OCI-M2 (cell line): Measurements from ENCODE around the gene MAML2.

Experiments used
- DNase-seq: peaks from one replicate; lab custom pipeline; 2025; ENCODE audit not compliant: unreplicated experiment; lab: John Stamatoyannopoulos, UW

MAML2 gene

DNA sequence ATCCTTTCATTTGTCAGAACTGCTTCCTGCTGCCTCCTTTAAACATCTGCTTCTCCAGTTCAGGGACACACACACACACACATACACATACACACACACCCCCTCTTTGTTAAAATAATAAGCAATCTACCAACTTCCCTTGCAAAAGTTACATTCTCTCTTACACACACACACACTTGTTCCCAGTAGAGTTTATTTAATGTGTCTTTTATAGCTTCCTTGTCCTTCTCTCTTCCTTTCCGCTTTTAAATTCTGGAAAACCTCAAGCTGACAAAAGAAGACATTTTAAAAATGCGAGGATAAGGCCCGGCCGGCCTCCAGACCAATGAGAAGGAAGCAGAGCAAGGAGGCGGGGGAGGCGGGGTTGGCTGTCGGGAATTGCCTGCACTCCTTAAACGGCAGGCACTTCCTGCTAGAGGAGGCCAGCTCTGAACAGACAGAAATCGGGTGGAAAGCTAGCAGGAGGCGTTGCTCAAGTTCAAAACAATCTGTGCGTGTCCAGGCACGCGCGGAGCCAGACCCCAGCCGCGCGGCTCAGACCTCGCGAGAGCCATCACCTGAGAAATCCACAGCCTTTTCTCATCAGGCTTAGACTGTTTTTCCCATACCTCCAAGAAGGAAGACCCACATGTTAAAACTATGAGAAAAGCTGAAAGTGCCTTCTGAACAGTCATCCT is 99.9 kb downstream of the MAML2 start:
- peak; percentile 54 for DNase-seq

DNA sequence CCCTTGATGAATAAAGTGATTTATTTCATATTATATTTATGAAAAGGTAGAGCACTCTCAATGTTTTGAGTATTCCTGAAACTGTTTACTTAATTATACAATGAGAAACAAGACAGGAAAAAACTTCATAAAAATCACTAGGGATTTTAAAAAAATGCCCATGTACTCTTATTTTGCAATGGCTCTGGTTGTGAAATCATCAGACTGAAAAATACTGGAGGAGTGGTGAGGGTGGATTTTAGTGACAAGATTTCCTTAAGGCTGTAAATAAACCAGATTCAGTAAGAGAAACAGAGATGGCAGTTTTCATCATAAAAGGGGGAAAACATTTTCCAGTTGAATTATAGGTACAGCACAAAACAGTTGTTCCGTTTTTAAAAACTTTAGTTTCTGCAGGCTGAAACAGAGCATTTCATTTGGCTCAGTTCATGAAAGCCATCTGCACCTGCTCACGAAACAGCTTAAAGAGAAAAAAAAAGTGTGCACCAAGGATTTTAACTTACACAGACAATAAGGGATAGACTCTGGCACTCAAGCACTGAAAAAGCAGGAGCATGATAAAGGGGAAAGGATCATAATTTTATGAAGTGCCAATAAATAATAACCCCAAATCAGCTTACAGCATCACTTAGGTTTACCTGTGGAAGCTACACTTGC is 100.7 kb downstream of the MAML2 start:
- DNase-seq: no peak

DNA sequence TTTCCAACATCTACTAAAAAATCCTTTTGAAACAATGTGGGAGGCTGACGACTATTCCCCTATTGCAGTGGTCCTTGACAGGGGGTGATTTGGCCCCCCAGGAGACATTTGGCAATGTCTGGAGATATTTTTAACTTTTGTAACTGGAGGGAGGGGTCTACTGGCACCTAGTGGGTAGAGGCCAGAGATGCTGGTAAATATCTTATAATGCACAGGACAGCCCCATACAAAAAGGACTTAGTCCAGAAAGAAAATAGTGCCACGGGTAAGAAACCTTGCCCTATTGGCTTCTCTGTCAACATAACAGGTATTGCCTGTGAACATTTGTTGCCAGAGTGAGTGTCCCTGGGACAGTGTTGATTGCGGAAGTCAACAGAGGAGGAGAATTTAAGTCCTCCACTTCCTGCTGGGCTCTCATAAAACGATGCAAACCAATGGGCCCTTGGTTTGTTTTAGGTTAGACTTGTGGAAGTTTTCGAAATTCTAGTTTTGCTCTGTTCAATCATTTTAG is 101.6 kb downstream of the MAML2 start:
- DNase-seq: no peak

DNA sequence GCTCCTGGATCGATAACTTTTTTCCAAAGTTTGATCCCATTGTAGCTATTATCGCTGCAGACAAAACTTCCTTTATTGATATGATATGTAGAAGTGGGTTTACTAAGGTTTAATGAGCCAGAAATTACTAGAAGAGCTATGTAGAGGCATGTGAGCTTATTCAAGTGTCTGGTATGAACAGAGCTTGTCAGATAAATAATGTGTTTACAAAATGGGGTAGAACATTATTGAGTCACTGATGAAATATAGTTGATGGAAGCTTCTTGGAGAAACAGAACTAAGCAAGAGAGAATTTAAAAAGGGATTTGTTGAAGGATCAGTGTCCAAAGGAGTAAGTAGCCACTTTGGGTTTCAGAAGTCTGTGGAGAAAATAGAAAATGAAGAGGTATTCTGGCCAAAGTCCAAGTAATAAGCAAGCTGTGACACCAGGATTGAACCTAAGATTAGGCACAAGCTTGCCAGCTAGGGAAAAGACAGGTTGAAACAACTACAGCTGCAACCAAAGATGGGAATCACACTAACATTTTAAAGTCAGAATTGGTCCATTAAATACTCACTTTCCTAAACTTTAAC is 104.3 kb downstream of the MAML2 start:
- no peak for DNase-seq

DNA sequence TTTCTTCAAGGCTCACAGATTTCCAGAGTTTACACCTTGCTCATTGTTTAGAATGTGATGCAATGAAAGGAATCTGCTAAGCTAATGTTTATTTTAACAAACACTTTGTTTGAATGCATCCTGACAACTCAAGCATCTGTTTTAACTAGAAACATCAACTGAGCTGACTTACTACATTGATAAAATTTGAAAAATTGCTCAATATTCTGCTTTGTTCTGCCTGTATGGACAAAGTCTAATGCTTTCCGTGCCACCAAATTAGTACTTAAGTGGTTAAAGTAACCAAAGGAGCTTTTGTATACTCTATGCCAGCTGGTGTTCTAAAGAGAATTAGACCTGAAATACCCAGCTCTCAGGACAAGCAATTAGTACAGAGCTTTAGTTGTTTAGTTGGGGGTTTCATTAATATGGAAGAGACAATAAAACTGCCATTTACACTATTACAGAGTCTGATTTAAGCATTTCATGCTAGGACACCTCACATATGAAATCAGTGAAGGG is 105.2 kb downstream of the MAML2 start:
- no peak for DNase-seq

DNA sequence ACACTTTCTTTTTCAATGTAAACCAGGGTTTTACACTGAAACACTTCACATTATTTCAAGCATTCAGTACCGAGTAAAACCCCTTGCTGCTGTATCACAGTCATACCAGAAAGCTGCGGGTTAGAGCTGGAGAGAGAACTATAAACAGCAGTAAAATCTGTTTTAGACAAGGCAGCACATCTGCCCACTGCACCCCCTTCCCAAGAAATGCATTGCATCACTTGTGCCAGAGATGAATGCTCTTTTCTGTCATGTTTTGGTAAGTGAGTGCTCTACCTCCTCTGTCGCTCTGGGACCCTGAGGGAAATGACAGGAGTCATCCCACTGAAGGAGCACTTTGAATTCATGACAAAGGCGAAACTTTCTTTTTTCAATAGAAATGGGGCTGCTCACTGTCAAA is 107.2 kb downstream of the MAML2 start:
- DNase-seq: no peak

DNA sequence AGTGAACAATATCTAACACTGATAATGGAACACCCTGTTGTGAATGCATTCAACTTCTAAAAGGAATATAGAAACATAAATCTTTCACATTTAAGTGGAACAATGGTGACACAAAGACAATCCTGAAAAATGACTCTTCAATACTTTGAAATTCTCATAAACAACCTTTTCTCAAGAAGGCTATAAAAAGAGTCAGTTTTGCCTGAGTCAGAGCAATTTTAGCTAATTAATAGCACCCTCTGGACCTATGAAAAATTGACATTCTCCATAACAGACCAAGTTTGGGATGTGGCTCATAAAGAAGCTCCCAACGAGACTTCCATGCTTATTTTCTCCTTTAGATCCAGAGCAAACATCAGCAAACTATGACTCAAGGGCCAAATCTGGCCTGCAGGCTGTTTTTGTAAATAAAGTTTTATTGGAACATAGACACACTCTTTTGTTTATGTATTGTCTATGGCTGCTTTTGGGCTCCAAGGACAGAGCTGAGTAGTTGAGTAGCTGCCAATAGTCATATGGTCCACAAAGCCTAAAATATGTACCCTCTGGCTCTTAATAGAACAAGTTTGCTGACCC is 108.0 kb downstream of the MAML2 start:
- DNase-seq: no peak

DNA sequence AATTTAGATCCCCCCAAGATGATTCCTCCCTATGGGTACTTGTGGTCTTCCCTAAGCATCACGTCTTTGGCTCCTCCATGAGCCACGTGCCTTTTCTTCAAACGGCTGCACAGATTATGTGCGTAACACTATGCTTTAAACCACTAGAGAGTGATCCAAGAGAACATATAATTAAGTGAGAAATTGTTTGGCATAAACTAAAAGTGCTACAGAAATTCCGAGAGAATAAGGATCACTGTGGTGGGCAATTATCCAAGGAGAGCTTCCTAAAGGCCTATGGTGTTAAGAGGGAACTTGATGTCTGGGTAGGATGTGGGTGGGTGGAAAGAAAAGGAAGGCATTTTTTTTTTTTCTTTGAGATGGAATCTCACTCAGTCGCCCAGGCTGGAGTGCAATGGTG is 110.9 kb downstream of the MAML2 start:
- DNase-seq: no peak

DNA sequence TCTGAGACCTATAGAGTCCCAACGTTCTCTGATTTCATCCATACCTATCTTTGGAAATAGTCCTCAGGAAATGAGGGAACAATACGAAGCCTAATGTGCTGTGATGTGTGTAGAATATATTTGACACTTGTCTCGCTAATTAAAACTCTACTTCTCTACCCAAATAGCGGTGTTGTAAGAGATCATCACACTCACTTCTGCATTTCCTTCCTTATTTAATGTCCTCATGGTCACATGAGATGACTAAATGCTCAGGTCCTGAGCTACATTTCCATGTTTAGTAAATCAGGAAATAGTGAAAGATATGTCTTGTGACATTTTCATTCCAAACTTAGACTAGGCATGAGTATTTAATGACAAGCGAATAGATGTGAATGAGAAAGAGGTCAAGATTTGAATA is 112.3 kb downstream of the MAML2 start:
- DNase-seq: no peak

DNA sequence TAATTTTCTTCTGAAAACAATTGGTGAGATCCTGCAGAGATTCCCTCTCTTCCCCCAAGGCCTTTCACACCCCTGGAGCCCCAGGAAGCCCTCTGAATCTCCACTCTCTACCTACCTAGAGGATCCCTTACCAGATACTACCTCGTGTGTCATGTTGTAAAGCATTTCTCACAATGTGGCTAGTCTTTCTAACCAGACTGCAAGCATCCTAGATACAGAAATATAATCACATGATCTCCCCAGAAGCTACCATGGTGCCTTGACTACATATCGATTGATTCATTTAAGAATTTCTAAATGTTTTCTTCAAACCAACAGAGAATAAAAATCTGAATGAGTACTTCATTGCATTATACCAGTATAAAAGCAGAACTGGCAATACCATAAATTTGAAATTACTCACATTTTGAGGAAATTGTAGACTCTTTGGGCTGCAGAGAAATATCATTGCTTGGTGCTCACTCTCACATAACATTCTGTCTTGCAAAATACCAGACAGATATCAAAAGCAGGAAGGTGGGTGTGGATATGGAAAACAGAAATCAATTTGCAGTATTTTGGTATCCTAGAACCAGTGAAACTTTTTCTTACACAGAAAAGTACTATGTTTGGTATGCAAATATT is 113.5 kb downstream of the MAML2 start:
- no peak for DNase-seq

DNA sequence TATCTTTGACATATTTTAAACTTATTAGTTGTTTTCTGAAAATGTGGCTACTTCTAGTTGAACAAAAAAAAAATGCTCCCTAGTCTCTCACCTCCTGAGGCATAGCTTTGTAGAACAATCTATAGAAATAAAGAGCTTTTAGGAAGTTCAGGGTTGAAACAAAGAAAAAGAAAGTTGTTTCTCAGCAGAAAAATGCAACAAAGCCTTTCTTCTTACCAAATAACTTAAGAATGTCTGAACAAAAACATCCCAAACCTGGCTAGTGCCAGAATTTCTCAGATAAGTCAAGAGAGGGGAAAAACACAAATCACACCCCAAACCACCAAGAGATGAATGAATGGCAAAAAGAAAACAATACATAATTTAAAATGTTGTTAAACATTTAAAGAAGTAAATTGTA is 114.1 kb downstream of the MAML2 start:
- no peak for DNase-seq

DNA sequence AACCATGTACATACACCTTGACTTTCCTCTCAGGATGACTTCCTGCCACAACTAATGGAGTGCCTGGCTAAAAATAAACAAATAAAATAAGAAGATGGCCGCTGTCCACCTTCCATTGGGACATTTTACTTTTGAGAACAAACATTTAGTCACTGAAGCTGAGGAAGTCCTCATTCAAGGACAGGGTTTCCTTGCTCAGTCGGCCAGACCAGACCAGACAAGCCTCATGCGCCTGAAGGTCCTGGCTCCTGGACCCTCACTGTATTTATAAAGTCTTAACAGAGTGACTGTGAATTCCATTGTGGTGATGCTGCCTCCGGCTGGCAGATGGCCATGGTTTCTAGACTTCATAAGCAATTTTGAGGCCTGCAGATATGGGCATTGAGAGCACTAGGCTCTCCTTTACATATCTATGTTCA is 114.5 kb downstream of the MAML2 start:
- no peak for DNase-seq

DNA sequence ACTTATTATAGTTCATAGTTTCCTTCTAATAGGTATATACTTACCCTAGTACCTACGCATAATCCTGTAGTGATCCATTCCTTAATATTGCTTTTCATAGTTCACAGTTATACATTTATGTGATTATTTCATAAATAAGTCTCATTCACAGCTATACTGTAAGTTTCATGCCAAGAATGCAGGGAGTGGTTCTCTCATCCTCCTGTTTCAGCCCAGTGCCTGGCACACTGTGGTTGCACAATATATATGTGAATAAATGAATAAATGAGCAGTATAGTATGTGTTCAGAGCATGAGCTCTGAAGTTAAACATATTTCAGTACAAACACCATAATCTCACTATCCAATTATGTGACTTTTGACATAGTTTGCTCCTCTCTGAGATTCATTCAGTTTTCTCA is 115.8 kb downstream of the MAML2 start:
- DNase-seq: no peak

DNA sequence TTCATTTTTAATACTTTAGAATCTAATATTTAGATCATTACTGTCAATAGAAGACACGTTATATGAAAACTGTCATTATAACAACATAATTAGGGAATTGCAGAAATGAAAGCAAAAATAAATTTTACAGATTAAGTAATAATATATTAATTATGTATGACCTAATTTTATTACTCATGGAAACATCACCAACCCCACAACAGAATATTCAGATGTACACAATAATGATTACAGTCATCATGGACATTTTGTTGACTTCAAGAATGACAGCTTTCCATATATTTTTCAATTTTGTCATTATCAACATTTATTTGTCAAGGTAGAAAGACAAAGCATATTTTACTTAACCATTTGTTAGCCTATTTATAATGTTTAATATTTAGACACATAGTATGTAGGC is 119.9 kb downstream of the MAML2 start:
- no peak for DNase-seq

DNA sequence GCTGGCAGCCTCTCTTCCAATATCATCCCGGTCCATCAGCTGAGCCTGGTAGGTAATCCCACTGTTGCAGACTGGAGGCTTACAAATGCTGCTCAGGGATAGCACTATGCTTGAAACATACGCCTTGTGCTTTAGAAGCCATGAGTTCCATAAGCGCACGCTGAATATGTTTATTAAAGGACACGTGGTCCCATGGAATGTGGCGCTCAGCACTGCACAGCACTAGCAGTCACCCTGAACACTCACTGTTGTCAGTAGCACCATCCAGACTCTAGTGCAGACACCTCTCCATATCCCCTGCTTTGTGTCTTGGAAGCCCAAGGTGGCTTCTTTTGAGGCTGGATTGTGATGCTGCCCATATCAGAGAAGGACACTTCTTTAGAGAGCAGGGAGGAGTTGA is 120.9 kb downstream of the MAML2 start:
- DNase-seq: no peak

DNA sequence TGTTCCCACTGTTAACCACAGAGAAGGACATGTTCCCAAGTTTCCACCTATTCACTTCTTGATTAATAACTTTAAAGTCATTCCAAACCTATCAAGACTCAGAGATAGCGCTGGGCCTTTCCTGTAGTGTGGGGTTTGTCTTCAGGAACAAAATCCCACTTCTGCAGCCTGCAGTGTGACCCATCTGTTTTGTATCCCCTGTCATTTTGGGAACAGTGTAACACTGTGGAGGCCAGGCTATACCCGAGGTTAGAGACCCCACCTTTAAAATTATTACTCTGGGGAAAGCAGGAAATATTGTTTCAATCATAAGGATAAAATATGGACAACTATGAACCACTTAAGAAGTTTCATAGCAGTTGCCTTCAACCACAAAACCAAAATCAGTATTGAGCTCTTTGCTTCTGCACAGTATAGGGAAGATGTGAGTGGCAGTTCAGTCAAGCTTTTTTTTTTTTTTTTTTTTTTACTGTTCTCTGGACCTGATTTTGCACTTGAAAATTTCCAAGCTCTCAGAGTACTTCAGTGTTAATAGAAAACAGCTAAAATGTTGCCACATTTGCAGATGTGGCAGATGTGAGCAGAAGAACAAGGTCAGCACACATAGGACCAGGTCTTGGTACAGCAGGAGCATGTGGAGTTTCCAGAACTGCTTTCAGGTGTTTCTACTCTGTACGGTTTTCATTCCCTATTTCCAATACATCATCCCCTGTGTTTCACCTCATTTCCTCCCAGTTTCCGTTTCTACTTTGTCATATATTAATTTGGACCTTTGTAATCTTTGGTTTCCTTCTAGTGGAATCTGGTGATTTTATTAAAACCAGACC is 121.5 kb downstream of the MAML2 start:
- no peak for DNase-seq

DNA sequence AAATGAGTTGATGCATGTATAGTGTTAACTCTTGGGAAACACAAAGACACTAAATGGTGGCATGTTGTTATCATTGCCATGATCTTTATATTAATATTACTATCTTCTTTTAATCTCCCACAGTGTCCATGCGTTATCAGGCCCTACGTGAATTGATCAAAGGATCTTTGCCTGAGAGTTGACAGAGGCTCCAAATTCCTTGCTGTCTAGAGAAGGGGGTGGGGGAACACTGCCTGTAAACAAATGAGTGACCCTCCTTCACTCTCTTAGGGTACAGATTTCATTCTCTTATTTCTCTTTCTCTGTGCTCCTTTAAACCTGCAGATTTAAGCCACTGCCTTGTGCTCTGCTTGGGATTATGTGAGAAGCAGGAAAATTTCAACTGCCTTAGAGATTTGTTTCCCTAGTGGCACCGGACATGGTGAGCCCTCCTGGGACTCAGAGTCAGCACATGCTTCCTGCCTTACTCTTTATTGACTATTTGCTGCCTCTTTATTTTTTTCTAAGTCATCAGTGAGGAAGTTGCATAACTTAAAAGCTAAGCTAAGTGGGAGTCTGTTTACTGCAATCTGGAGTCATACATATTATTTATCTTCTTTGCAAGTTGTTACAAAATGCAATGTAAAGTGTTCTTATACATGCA is 122.9 kb downstream of the MAML2 start:
- DNase-seq: no peak

DNA sequence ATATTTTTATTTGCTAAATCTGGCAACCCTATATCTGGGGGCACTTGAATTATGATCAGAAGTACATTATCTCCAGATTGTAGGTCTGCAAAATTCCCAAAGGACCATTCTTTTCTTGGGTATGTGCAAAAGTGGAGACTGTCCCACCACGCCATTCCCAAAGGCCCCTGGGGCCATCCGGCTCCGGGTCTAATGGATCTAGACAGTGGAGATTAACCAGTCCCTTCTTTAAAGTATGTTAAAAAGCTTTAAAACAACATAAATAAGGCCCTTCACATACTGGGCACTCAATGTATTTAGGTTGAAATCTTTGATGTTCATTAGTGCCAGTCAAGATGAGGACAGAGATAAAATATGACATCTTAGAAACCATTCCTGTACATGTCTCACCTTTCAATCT is 124.1 kb downstream of the MAML2 start:
- DNase-seq: no peak

DNA sequence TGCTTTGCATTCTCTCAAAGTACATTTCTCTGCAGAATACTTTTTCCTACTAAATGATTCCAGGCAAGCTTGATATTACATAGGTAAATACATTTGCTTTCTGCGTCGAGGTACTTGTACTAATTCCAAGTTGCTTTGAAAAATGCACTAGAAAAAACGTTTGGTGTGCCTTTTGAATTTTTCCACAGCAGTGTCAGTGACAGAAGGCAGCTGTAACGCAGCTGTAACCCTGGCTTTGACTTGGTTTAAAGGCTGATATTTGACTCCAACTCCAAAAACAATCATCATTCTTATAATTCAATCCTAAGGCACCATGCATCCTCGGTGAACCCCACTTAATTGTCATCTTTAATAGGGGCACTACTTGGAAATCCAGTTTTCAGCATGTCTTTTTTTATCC is 125.0 kb downstream of the MAML2 start:
- DNase-seq: no peak

DNA sequence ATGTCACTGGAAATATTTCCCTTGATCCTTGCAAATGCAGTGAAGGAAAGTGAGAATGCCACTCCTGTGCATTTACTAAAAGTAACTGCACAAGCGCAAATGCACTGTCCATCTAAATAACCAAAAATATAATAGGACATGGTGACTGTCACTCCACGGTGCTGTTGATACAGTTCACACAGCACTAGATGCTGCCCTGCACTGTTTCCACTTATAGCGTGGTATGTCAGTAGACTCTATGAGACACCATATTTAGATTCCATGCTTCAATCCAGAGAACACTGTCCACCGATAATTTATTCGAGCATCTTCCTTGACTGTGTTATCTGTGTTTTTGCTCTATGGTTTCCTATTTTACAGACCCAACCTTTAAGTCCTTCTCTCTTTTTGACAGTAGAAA is 125.8 kb downstream of the MAML2 start:
- DNase-seq: no peak
